Measurements from ENCODE around the gene IQCE. TPM values are rescaled to one million over a fixed set of nuclear protein-coding genes. Genes with fewer than 3 reads are reported as not detected.

Gene IQCE
- total RNA-seq, 1 experiment from 2014 or later = 35.8 TPM

- Histone ChIP-seq H3K4me1 (replicated peaks; ENCODE audit: insufficient read depth) (peaks cover 3% of the 10 kb centered on the region), H3K4me3 (no peak overlapping the region), H3K4me2 (no peak overlapping the region), H3K27me3 (ENCODE audit: insufficient read depth, low read depth) (no peaks in the 10 kb centered on the region), H3K9me2 (ENCODE audit: insufficient read depth) (no peaks in the 10 kb centered on the region), H3K27ac (no peak overlapping the region), H3F3A (ENCODE audit: insufficient read depth, low read depth) (peaks cover under 1% of the 10 kb centered on the region; the same call in 1 of the 2 replicates), H3K36me3 (ENCODE audit: low read depth) (no peaks in the 10 kb centered on the region), H3K9me3 (ENCODE audit: insufficient read depth, low read depth) (no peaks in the 10 kb centered on the region), H4K20me1 (ENCODE audit: insufficient read depth) (peaks cover 65% of the 10 kb centered on the region), H3K79me2 (ENCODE audit: low read depth) (peaks cover 10% of the 10 kb centered on the region), H2AFZ (no peak overlapping the region)
- BruUV-seq (replicated peaks) = no TSS peak
- no peak for DNase-seq
- intact Hi-C loops (cut with micrococcal nuclease; ENCODE audit: unreplicated experiment) = no loop called here
- no peak for TF ChIP-seq CTCF (conservative IDR thresholded peaks at IDR 0.05)
- no peak for TF ChIP-seq EZH2 (IDR thresholded peaks at IDR 0.05; ENCODE audit: low read depth)
- ChIA-PET CTCF (no interaction called here), POLR2A (ENCODE audit: unreplicated experiment) (no interaction called here)
Observed at GRCh38 chr7:2639181-2639681, 80.5 kb downstream of the IQCE start.

GRCh38 chr7:2639695-2640481, 81.1 kb downstream of the IQCE start:
- Histone ChIP-seq H3K27ac (no peak overlapping the region), H2AFZ (no peak overlapping the region), H3K4me1 (replicated peaks; ENCODE audit: insufficient read depth) (no peaks in the 10 kb centered on the region), H3K36me3 (ENCODE audit: low read depth) (no peaks in the 10 kb centered on the region), H3K9me3 (ENCODE audit: insufficient read depth, low read depth) (no peaks in the 10 kb centered on the region), H4K20me1 (ENCODE audit: insufficient read depth) (peaks cover 68% of the 10 kb centered on the region), H3K4me2 (no peak overlapping the region), H3F3A (ENCODE audit: insufficient read depth, low read depth) (no peaks in the 10 kb centered on the region), H3K27me3 (ENCODE audit: insufficient read depth, low read depth) (no peaks in the 10 kb centered on the region), H3K79me2 (ENCODE audit: low read depth) (peaks cover 5% of the 10 kb centered on the region), H3K9me2 (ENCODE audit: insufficient read depth) (no peaks in the 10 kb centered on the region), H3K4me3 (no peak overlapping the region)
- TF ChIP-seq EZH2 (IDR thresholded peaks at IDR 0.05; ENCODE audit: low read depth) (no peak), CTCF (conservative IDR thresholded peaks at IDR 0.05) (no peak)
- DNase-seq = no peak
- ChIA-PET CTCF (no interaction called here), POLR2A (ENCODE audit: unreplicated experiment) (no interaction called here)
- intact Hi-C loops (cut with micrococcal nuclease; ENCODE audit: unreplicated experiment) = no loop called here
- no TSS peak for BruUV-seq (replicated peaks)

GRCh38 chr7:2640482-2640830, 81.7 kb downstream of the IQCE start:
- Histone ChIP-seq H4K20me1 (ENCODE audit: insufficient read depth) (peaks cover 68% of the 10 kb centered on the region), H3K4me2 (no peak overlapping the region)

More at GRCh38 chr7:2640482-2640830, 81.7 kb downstream of the IQCE start:
- H3K36me3 ChIP-seq (ENCODE audit: low read depth) = no peaks in the 10 kb centered on the region
- no peaks in the 10 kb centered on the region for H3K4me1 ChIP-seq (replicated peaks; ENCODE audit: insufficient read depth)
- intact Hi-C loops (cut with micrococcal nuclease; ENCODE audit: unreplicated experiment) = no loop called here
- no peak overlapping the region for H3K4me3 ChIP-seq
- H3K9me2 ChIP-seq (ENCODE audit: insufficient read depth) = no peaks in the 10 kb centered on the region
- H3F3A ChIP-seq (ENCODE audit: insufficient read depth, low read depth) = no peaks in the 10 kb centered on the region
- ChIA-PET CTCF (no interaction called here), POLR2A (ENCODE audit: unreplicated experiment) (no interaction called here)
- BruUV-seq (replicated peaks) = no TSS peak
- H2AFZ ChIP-seq = no peak overlapping the region
- no peaks in the 10 kb centered on the region; the same call in 1 of the 2 replicates for H3K79me2 ChIP-seq (ENCODE audit: low read depth)
- no peaks in the 10 kb centered on the region for H3K27me3 ChIP-seq (ENCODE audit: insufficient read depth, low read depth)
- H3K27ac ChIP-seq = no peak overlapping the region
- TF ChIP-seq EZH2 (IDR thresholded peaks at IDR 0.05; ENCODE audit: low read depth) = no peak
- no peak for TF ChIP-seq CTCF (conservative IDR thresholded peaks at IDR 0.05)
- H3K9me3 ChIP-seq (ENCODE audit: insufficient read depth, low read depth) = no peaks in the 10 kb centered on the region
- peak in 1 of 2 experiments; percentile 25 for DNase-seq

All from PC-9 (cell line).